CD4-positive, alpha-beta memory T cell (primary cell): ENCODE measurements around the gene EML5. TPM values are rescaled to one million over a fixed set of nuclear protein-coding genes. Genes with fewer than 3 reads are reported as not detected.

Source experiments
- CTCF ChIA-PET: fragments of 350-600 bp; sonication (Branson Sonifier 250); formaldehyde crosslinking; loops from one replicate; lab custom pipeline; 2021; ENCODE audit warnings: inconsistent platforms; ENCODE audit not compliant: partially characterized antibody; lab: Charles Lee
- POLR2A ChIA-PET: fragments of 350-600 bp; sonication (Branson Sonifier 250); formaldehyde crosslinking; loops from one replicate; lab custom pipeline; 2021; ENCODE audit not compliant: partially characterized antibody; lab: Charles Lee
- DNase-seq, 5 donors: peaks; one replicate each; pipeline versions ENCODE4 v3.0.0 to v3.0.0-alpha.2; 2020 to 2022; ENCODE audit warnings: mixed read lengths in 1 of 5
- H3K27ac ChIP-seq: one replicate; pipeline ENCODE4 v1.7.0; 2013; ENCODE audit warnings: low read depth, low read length
- H3K27me3 ChIP-seq: 2 replicates; pipeline ENCODE4 v1.7.0; 2013; ENCODE audit warnings: mild to moderate bottlenecking, low read length, moderate library complexity; ENCODE audit not compliant: insufficient read depth
- H3K36me3 ChIP-seq: 2 replicates; pipeline ENCODE4 v1.7.0; 2013; ENCODE audit warnings: mild to moderate bottlenecking, low read length, moderate library complexity; ENCODE audit not compliant: insufficient read depth
- H3K4me1 ChIP-seq: 2 replicates; pipeline ENCODE4 v1.7.0; 2013; ENCODE audit warnings: mild to moderate bottlenecking, low read length, moderate library complexity; ENCODE audit not compliant: insufficient read depth
- H3K4me3 ChIP-seq, 2 donors: one replicate each; pipeline ENCODE4 v1.7.0; 2013; ENCODE audit warnings: low read length in 2 of 2, mild to moderate bottlenecking in 1 of 2
- H3K9me3 ChIP-seq, 2 donors: one replicate each; pipeline ENCODE4 v1.7.0; 2013; ENCODE audit warnings: low read length in 2 of 2, control low read depth in 1 of 2; ENCODE audit not compliant: control insufficient read depth in 1 of 2
- H3K27ac Mint-ChIP-seq, 7 donors: one replicate each; pipeline ENCODE4 v1.8.0; 2020 to 2021; ENCODE audit warnings: mixed read lengths in 7 of 7, mild to moderate bottlenecking in 6 of 7, inconsistent platforms in 3 of 7, moderate library complexity in 3 of 7
- H3K27me3 Mint-ChIP-seq, 2 donors: one replicate each; pipeline ENCODE4 v1.8.0; 2020 to 2021; ENCODE audit warnings: mixed read lengths in 2 of 2
- H3K36me3 Mint-ChIP-seq, 2 donors: one replicate each; pipeline ENCODE4 v1.8.0; 2020 to 2021; ENCODE audit warnings: mixed read lengths in 2 of 2, inconsistent platforms in 1 of 2, mild to moderate bottlenecking in 1 of 2
- H3K4me1 Mint-ChIP-seq, 4 donors: one replicate each; pipeline ENCODE4 v1.8.0; 2020 to 2021; ENCODE audit warnings: mixed read lengths in 4 of 4, mild to moderate bottlenecking in 1 of 4
- H3K4me3 Mint-ChIP-seq, 8 donors: one replicate each; pipeline ENCODE4 v1.8.0; 2020 to 2021; ENCODE audit warnings: mixed read lengths in 8 of 8, mild to moderate bottlenecking in 7 of 8, moderate library complexity in 6 of 8, inconsistent platforms in 3 of 8
- H3K9me3 Mint-ChIP-seq, 8 donors: one replicate each; pipeline ENCODE4 v1.8.0; 2020 to 2021; ENCODE audit warnings: mixed read lengths in 8 of 8, mild to moderate bottlenecking in 5 of 8, inconsistent platforms in 3 of 8, moderate library complexity in 1 of 8
- intact Hi-C: fragments of 100-400 bp; cut with micrococcal nuclease; formaldehyde crosslinking; loops from one replicate; pipeline ENCODE4 v1.15.1; 2023
- polyA plus RNA-seq, 2 donors: library from polyadenylated mRNA; unstranded; fragments of 300-500 nt; fragmentation: Illumina TruSeq; gene quantifications; one replicate each; pipeline ENCODE4 v1.2.3, GENCODE V29; 2021
- total RNA-seq, 2 experiments: library from RNA; stranded (reverse); gene quantifications; one replicate each; pipeline ENCODE4 v1.2.3, GENCODE V29; 2021

EML5 gene
- total and polyA plus RNA-seq, 4 experiments from 2014 or later = 0.46 to 5.6 (median 3.1) TPM

DNA sequence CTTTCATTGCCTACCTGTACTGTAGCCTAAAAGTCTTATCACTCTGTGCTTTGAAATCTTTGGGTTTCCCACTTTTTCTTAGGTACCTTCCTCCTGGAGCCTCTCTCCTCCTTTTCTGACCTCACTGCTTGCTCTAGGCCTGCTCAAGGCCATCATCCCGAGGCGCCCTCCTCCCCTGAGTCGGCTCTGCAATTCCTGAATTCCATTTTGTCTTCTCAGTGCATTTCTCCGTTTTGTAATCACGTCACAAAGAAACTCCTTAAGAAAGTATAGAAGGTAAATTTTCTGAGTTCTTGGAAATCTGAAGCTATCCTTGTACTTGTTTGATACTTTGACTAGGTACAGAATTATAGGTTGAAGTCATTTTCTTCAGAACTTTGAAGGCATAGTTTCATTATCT lies 204.7 kb downstream of the EML5 start:
- Mint-ChIP-seq H3K4me1 (peaks cover 0 to 9% (median under 1%) of the 10 kb centered on the region in 4 donors), H3K4me3 (no peak overlapping the region), H3K9me3 (no peaks in the 10 kb centered on the region), H3K27ac (no peak overlapping the region), H3K36me3 (peaks cover 62 to 71% of the 10 kb centered on the region in 2 donors), H3K27me3 (no peaks in the 10 kb centered on the region)
- DNase-seq = no peak
- intact Hi-C loops = no loop called here
- ChIA-PET POLR2A (no interaction called here), CTCF (no interaction called here)
- Histone ChIP-seq H3K4me3 (no peak overlapping the region), H3K4me1 (no peaks in the 10 kb centered on the region), H3K27me3 (no peaks in the 10 kb centered on the region), H3K36me3 (peaks cover 11% of the 10 kb centered on the region), H3K27ac (no peak overlapping the region), H3K9me3 (no peaks in the 10 kb centered on the region)

DNA sequence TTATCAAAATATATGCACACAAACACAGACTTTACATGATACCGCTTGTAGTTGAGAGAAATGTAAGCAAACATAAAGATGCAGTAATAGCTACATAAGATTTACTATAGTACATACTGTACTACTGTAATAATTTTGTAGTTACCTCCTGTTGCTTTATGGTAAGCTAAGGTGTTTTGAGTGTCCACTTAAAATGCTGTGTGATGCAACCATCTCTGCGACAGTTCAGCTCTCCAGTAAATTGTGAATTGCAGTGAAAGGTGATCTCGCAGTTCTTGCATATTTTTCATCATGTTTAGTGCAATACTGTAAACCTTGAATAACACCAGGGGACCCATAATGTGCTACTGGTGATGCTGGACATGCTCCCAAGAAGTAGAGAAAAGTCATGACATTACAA lies 208.3 kb downstream of the EML5 start:
- intact Hi-C loops = no loop called here
- peak overlapping the region in 1 of 7 donors; percentile 13 for H3K27ac Mint-ChIP-seq
- Histone ChIP-seq H3K4me1 (no peaks in the 10 kb centered on the region), H3K27me3 (no peaks in the 10 kb centered on the region), H3K4me3 (no peak overlapping the region), H3K27ac (no peak overlapping the region), H3K36me3 (peaks cover 7% of the 10 kb centered on the region), H3K9me3 (no peaks in the 10 kb centered on the region)
- H3K4me3 Mint-ChIP-seq = no peak overlapping the region
- DNase-seq = no peak
- H3K36me3 Mint-ChIP-seq = peaks cover 55 to 73% of the 10 kb centered on the region in 2 donors
- POLR2A ChIA-PET = no interaction called here
- no peaks in the 10 kb centered on the region for H3K9me3 Mint-ChIP-seq
- H3K4me1 Mint-ChIP-seq = peaks cover 0 to 14% (median 4%) of the 10 kb centered on the region in 4 donors
- CTCF ChIA-PET = interaction anchor here (1.3 kb wide), 1 partner anchor 12 kb away, joined by 4 read pairs; no protein-coding TSS in a partner anchor
- no peaks in the 10 kb centered on the region for H3K27me3 Mint-ChIP-seq

GRCh38 chr14:88576222-88576621 lies 216.5 kb downstream of the EML5 start:
- H3K36me3 ChIP-seq = peaks cover 42% of the 10 kb centered on the region
- intact Hi-C loops = no loop called here
- Mint-ChIP-seq H3K9me3 (no peaks in the 10 kb centered on the region), H3K4me1 (no peaks in the 10 kb centered on the region), H3K27me3 (no peaks in the 10 kb centered on the region), H3K4me3 (no peak overlapping the region), H3K27ac (no peak overlapping the region), H3K36me3 (peaks cover 60 to 79% of the 10 kb centered on the region in 2 donors)
- no peak overlapping the region for H3K27ac ChIP-seq
- ChIA-PET POLR2A (no interaction called here), CTCF (no interaction called here)
- no peaks in the 10 kb centered on the region for H3K4me1 ChIP-seq
- no peak overlapping the region for H3K4me3 ChIP-seq
- H3K9me3 ChIP-seq = no peaks in the 10 kb centered on the region
- DNase-seq = no peak
- no peaks in the 10 kb centered on the region for H3K27me3 ChIP-seq

DNA sequence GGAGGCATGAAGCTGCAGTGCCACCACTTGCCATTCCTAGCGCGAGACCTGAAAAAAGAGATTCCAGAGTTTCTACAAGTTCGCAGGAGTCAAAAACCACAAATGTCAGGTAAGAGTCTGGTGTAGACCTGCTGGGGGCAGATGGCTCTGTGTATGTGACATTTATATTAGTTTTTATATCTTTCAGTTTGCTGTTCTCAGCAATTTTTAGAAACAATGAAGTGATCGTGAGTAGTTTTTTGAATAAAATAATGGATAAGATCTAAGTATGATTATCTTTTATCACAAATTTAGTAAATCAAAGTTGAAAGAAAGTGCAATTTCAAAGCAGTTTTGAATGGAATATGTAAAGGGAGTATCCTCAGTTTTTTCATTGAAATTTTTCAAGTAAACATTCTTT lies 220.6 kb downstream of the EML5 start:
- Mint-ChIP-seq H3K4me1 (peaks cover 0 to 2% (median 0%) of the 10 kb centered on the region in 4 donors), H3K36me3 (peaks cover 55 to 73% of the 10 kb centered on the region in 2 donors), H3K27ac (no peak overlapping the region), H3K9me3 (no peaks in the 10 kb centered on the region), H3K27me3 (no peaks in the 10 kb centered on the region), H3K4me3 (no peak overlapping the region)
- DNase-seq = no peak
- Histone ChIP-seq H3K36me3 (peaks cover 44% of the 10 kb centered on the region), H3K27ac (no peak overlapping the region), H3K4me3 (no peak overlapping the region), H3K4me1 (no peaks in the 10 kb centered on the region), H3K27me3 (no peaks in the 10 kb centered on the region), H3K9me3 (no peaks in the 10 kb centered on the region)
- ChIA-PET CTCF (no interaction called here), POLR2A (no interaction called here)
- intact Hi-C loops = no loop called here

- POLR2A ChIA-PET = no interaction called here
- no peak overlapping the region for H3K4me3 Mint-ChIP-seq
- Histone ChIP-seq H3K4me3 (no peak overlapping the region), H3K9me3 (no peaks in the 10 kb centered on the region), H3K36me3 (peaks cover 37% of the 10 kb centered on the region), H3K4me1 (peaks cover 13% of the 10 kb centered on the region), H3K27me3 (no peaks in the 10 kb centered on the region), H3K27ac (no peak overlapping the region)
- no peak for DNase-seq
- no peaks in the 10 kb centered on the region for H3K9me3 Mint-ChIP-seq
- H3K27ac Mint-ChIP-seq = peak overlapping the region in 1 of 7 donors; percentile 19
- H3K4me1 Mint-ChIP-seq = peaks cover 11 to 19% (median 13%) of the 10 kb centered on the region in 4 donors
- H3K36me3 Mint-ChIP-seq = peaks cover 38 to 46% of the 10 kb centered on the region in 2 donors
- H3K27me3 Mint-ChIP-seq = no peaks in the 10 kb centered on the region
- intact Hi-C loops = loop anchor here (10.0 kb wide), 1 partner anchor 297 kb away; no protein-coding TSS in a partner anchor
- CTCF ChIA-PET = no interaction called here
Measured at GRCh38 chr14:88568196-88568595, 224.6 kb downstream of the EML5 start.

DNA sequence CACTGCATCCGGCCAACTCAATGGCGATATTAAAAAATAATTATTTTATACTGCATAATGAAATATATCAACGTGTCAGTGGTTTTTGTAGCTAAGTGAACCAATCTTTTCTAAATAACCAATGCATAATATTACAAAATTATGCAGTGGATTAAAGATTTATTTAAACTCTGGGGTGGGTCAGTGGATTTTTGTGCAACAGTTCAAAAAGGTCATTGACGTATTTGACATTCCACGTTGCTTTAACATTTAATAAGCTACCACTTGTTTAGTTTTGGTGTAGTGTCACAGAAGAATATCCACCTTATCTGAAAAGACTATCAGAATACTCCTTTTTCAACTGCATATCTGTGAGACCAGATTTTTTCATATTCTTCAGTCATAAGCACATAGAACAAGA lies 227.3 kb downstream of the EML5 start:
- peaks cover 20% of the 10 kb centered on the region for H3K4me1 ChIP-seq
- H3K27me3 ChIP-seq = no peaks in the 10 kb centered on the region
- Mint-ChIP-seq H3K27me3 (no peaks in the 10 kb centered on the region), H3K4me3 (no peak overlapping the region), H3K9me3 (no peaks in the 10 kb centered on the region), H3K36me3 (peaks cover 17 to 33% of the 10 kb centered on the region in 2 donors), H3K27ac (no peak overlapping the region), H3K4me1 (peaks cover 14 to 32% (median 22%) of the 10 kb centered on the region in 4 donors)
- intact Hi-C loops = loop anchor here (10.0 kb wide), 1 partner anchor 299 kb away; no protein-coding TSS in a partner anchor
- peaks cover 25% of the 10 kb centered on the region for H3K36me3 ChIP-seq
- ChIA-PET POLR2A (no interaction called here), CTCF (no interaction called here)
- H3K4me3 ChIP-seq = no peak overlapping the region
- no peak overlapping the region for H3K27ac ChIP-seq
- no peak for DNase-seq
- H3K9me3 ChIP-seq = no peaks in the 10 kb centered on the region

DNA sequence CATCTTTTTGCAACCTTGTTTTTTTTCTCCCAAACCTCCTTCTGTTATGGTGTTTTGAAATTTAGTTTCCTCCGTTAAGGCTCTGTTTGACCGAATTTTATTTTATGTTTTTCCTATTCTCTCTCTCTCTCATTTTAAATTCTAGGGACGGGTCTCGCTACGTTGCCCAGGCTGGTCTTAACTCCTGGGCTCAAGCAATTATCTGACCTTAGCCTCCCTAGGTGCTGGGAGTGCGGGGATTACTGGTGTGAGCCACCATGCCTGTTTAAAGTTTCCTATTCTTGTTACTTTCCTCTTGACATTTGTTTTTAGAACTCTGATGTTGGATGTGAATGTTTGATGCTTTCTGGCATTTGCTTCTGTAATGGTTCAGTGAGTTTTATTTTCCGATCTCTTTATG lies 228.9 kb downstream of the EML5 start:
- Histone ChIP-seq H3K27ac (peak overlapping the region; percentile 69), H3K36me3 (peaks cover 10% of the 10 kb centered on the region), H3K4me3 (peak overlapping the region; percentile 6 to 76), H3K27me3 (no peaks in the 10 kb centered on the region), H3K4me1 (peaks cover 20% of the 10 kb centered on the region), H3K9me3 (no peaks in the 10 kb centered on the region)
- Mint-ChIP-seq H3K4me1 (peaks cover 16 to 36% (median 22%) of the 10 kb centered on the region in 4 donors), H3K9me3 (no peaks in the 10 kb centered on the region), H3K27me3 (peaks cover 0 to 4% of the 10 kb centered on the region in 2 donors), H3K27ac (peak overlapping the region; percentile 58 to 93 (median 86)), H3K4me3 (peak overlapping the region; percentile 90 to 95 (median 92)), H3K36me3 (peaks cover 4 to 19% of the 10 kb centered on the region in 2 donors)
- intact Hi-C loops = loop anchor here (5.0 to 10.0 kb wide), 2 partner anchors 228 to 301 kb away; partner anchors contain the start of gene EML5
- ChIA-PET POLR2A (interaction anchor here (1.0 kb wide), 1 partner anchor 10 kb away, joined by 3 read pairs; no protein-coding TSS in a partner anchor), CTCF (no interaction called here)
- no peak for DNase-seq
